ENCODE measurements around the gene HSPG2.
"Not testable (repeated sequence)": the region's sequence is repeated elsewhere in the genome, so short reads cannot be mapped to it uniquely, and the experiment has no call there.

Gene HSPG2

GRCh38 chr1:21843208-21843607 is 93.9 kb downstream of the HSPG2 start:
- no peak for DNase-seq (ENCODE audit: low spot score)

- no peak for DNase-seq (ENCODE audit: low spot score)
These were observed 94.4 kb downstream of the HSPG2 start for GRCh38 chr1:21842606-21843162.

- no peak for DNase-seq (ENCODE audit: low spot score)
These were observed 95.2 kb downstream of the HSPG2 start for GRCh38 chr1:21841852-21842466.

- DNase-seq (ENCODE audit: low spot score): no peak
These were observed 96.1 kb downstream of the HSPG2 start for GRCh38 chr1:21840981-21841380.

- no peak for DNase-seq (ENCODE audit: low spot score)
These were observed 97.6 kb downstream of the HSPG2 start for GRCh38 chr1:21839337-21840037.

- no peak for DNase-seq (ENCODE audit: low spot score)
These were observed 98.6 kb downstream of the HSPG2 start for GRCh38 chr1:21838359-21839157.

- DNase-seq (ENCODE audit: low spot score): no peak
These were observed 99.6 kb downstream of the HSPG2 start for GRCh38 chr1:21837476-21837875.

GRCh38 chr1:21836729-21837128 is 100.4 kb downstream of the HSPG2 start:
- no peak for DNase-seq (ENCODE audit: low spot score)

GRCh38 chr1:21836010-21836409 is 101.1 kb downstream of the HSPG2 start:
- DNase-seq (ENCODE audit: low spot score): no peak

- no peak for DNase-seq (ENCODE audit: low spot score)
These were observed 102.4 kb downstream of the HSPG2 start for GRCh38 chr1:21834666-21835065.

GRCh38 chr1:21834094-21834493 is 103.0 kb downstream of the HSPG2 start:
- DNase-seq (ENCODE audit: low spot score): no peak

GRCh38 chr1:21833392-21833976 is 103.6 kb downstream of the HSPG2 start:
- DNase-seq (ENCODE audit: low spot score): no peak

GRCh38 chr1:21831454-21831970 is 105.6 kb downstream of the HSPG2 start:
- no peak for DNase-seq (ENCODE audit: low spot score)

- DNase-seq (ENCODE audit: low spot score): no peak
These were observed 106.2 kb downstream of the HSPG2 start for GRCh38 chr1:21830792-21831453.

- DNase-seq (ENCODE audit: low spot score): no peak
These were observed 107.8 kb downstream of the HSPG2 start for GRCh38 chr1:21829294-21829693.

- no peak for DNase-seq (ENCODE audit: low spot score)
These were observed 108.5 kb downstream of the HSPG2 start for GRCh38 chr1:21828506-21829210.

GRCh38 chr1:21828075-21828474 is 109.0 kb downstream of the HSPG2 start:
- no peak for DNase-seq (ENCODE audit: low spot score)

GRCh38 chr1:21827141-21827679 is 109.9 kb downstream of the HSPG2 start:
- no peak for DNase-seq (ENCODE audit: low spot score)

GRCh38 chr1:21826694-21827093 is 110.4 kb downstream of the HSPG2 start:
- DNase-seq (ENCODE audit: low spot score): not testable (repeated sequence)

GRCh38 chr1:21825393-21825792 is 111.7 kb downstream of the HSPG2 start:
- no peak for DNase-seq (ENCODE audit: low spot score)

- DNase-seq (ENCODE audit: low spot score): no peak
These were observed 112.2 kb downstream of the HSPG2 start for GRCh38 chr1:21824926-21825325.

Measured in SW480 (cell line).